T-cell (primary cell): ENCODE measurements around the gene ANO2. TPM values are rescaled to one million over a fixed set of nuclear protein-coding genes. Genes with fewer than 3 reads are reported as not detected.

Source experiments
- ATAC-seq, 4 experiments: fragments of 200-7000 bp in 3 of 4; fragments of 150-1000 bp in 1 of 4; cut with Tn5 transposase; replicated peaks in 1 of 4; 1 replicate in 3 of 4; 2 replicates in 1 of 4; pipeline ENCODE4 v1.10.0; 2021; ENCODE audit warnings: moderate library complexity in 3 of 4, mild to moderate bottlenecking in 2 of 4, moderate number of reproducible peaks in 1 of 4
- CTCF ChIA-PET, 2 donors: fragments of 300-600 bp; sonication (Branson Sonifier 250); formaldehyde crosslinking; loops; one replicate each; lab custom pipeline; 2022; ENCODE audit warnings: antibody characterized with exemption in 2 of 2; lab: Charles Lee
- POLR2A ChIA-PET, 2 donors: fragments of 300-600 bp; sonication (Branson Sonifier 250); formaldehyde crosslinking; loops; one replicate each; lab custom pipeline; 2022; ENCODE audit warnings: antibody characterized with exemption in 2 of 2; lab: Charles Lee
- DNase-seq, 35 experiments: peaks; one replicate each; pipeline versions ENCODE4 v3.0.0 to v3.0.0-alpha.2; 2013 to 2023
- H3K27ac ChIP-seq: one replicate; pipeline ENCODE4 v1.5.1; 2013; ENCODE audit warnings: low read length
- H3K27me3 ChIP-seq, 2 experiments: replicated peaks in 1 of 2; 1 replicate in 1 of 2; 2 replicates in 1 of 2; pipeline versions ENCODE4 v1.6.1 to v1.7.0; 2013; ENCODE audit warnings: low read length in 1 of 2, mixed read lengths in 1 of 2; ENCODE audit not compliant: control insufficient read depth in 2 of 2, insufficient read depth in 2 of 2; ENCODE audit errors: extremely low read depth in 1 of 2
- H3K36me3 ChIP-seq, 2 donors: 1 replicate in 1 of 2; 2 replicates in 1 of 2; pipeline versions ENCODE4 v1.6.1 to v1.7.0; 2013; ENCODE audit warnings: low read length in 1 of 2; ENCODE audit not compliant: control insufficient read depth in 2 of 2, insufficient read depth in 1 of 2; ENCODE audit errors: extremely low read depth in 1 of 2
- H3K4me1 ChIP-seq, 2 experiments: 1 replicate in 1 of 2; 2 replicates in 1 of 2; pipeline versions ENCODE4 v1.6.1 to v1.7.0; 2013; ENCODE audit warnings: low read length in 2 of 2, mixed read lengths in 1 of 2; ENCODE audit not compliant: insufficient read depth in 2 of 2, control insufficient read depth in 1 of 2; ENCODE audit errors: extremely low read depth in 1 of 2
- H3K4me3 ChIP-seq, 2 donors: 1 replicate in 1 of 2; 2 replicates in 1 of 2; pipeline versions ENCODE4 v1.5.1 to v1.7.0; 2013; ENCODE audit warnings: mild to moderate bottlenecking in 2 of 2, low read length in 1 of 2, moderate library complexity in 1 of 2; ENCODE audit not compliant: control insufficient read depth in 1 of 2; ENCODE audit errors: extremely low read depth in 1 of 2
- H3K9me3 ChIP-seq: 2 replicates; pipeline ENCODE4 v1.7.0; 2013
- H3K27ac Mint-ChIP-seq, 2 donors: one replicate each; pipeline ENCODE4 v1.8.0; 2020 to 2021; ENCODE audit warnings: mild to moderate bottlenecking in 2 of 2, mixed read lengths in 2 of 2
- H3K27me3 Mint-ChIP-seq, 2 donors: one replicate each; pipeline ENCODE4 v1.8.0; 2021 to 2022; ENCODE audit warnings: mixed read lengths in 2 of 2
- H3K36me3 Mint-ChIP-seq: one replicate; pipeline ENCODE4 v1.8.0; 2021; ENCODE audit warnings: mixed read lengths
- H3K4me1 Mint-ChIP-seq, 3 donors: one replicate each; pipeline ENCODE4 v1.8.0; 2020 to 2022; ENCODE audit warnings: mixed read lengths in 3 of 3, mild to moderate bottlenecking in 1 of 3
- H3K4me3 Mint-ChIP-seq, 3 donors: one replicate each; pipeline ENCODE4 v1.8.0; 2020 to 2022; ENCODE audit warnings: mild to moderate bottlenecking in 3 of 3, mixed read lengths in 3 of 3, moderate library complexity in 3 of 3
- H3K9me3 Mint-ChIP-seq, 3 donors: one replicate each; pipeline ENCODE4 v1.8.0; 2020 to 2022; ENCODE audit warnings: mixed read lengths in 3 of 3
- WGBS: methylation state at CpG from one replicate; pipeline ENCODE4 v1.1.5; 2013; ENCODE audit warnings: missing lambda C conversion rate; ENCODE audit not compliant: insufficient coverage; 5-methylcytosine and 5-hydroxymethylcytosine counted together
- total RNA-seq, 35 experiments: library from RNA in 6 of 35; stranded (reverse) in 6 of 35; fragments of 120-200 nt in 1 of 35; gene quantifications; one replicate each; pipeline versions ENCODE4 v1.2.1 to v1.2.4 and lab custom pipeline; 2013 to 2026

ANO2 gene
- total RNA-seq, 5 donors from 2014 or later (not counting 1 experiment from before 2014, with no cell fraction given): not detected

GRCh38 chr12:5648692-5649359, 296.2 kb downstream of the ANO2 start:
- ATAC-seq: no peak
- Mint-ChIP-seq H3K4me3 (no peak overlapping the region), H3K27me3 (peaks cover 11 to 27% of the 10 kb centered on the region in 2 donors), H3K9me3 (no peaks in the 10 kb centered on the region), H3K4me1 (no peaks in the 10 kb centered on the region), H3K27ac (no peak overlapping the region), H3K36me3 (no peaks in the 10 kb centered on the region)
- CTCF ChIA-PET: no interaction called here
- no peaks in the 10 kb centered on the region for H3K4me1 ChIP-seq
- WGBS: 62% methylated on average over 6 of the region's 9 CpGs
- peaks cover 0 to 9% of the 10 kb centered on the region in 2 experiments for H3K27me3 ChIP-seq
- H3K36me3 ChIP-seq: no peaks in the 10 kb centered on the region
- DNase-seq: no peak
- POLR2A ChIA-PET: no interaction called here
- H3K27ac ChIP-seq: no peak overlapping the region
- H3K9me3 ChIP-seq: no peaks in the 10 kb centered on the region
- H3K4me3 ChIP-seq: no peak overlapping the region

GRCh38 chr12:5643266-5643665, 301.8 kb downstream of the ANO2 start:
- DNase-seq: no peak
- Mint-ChIP-seq H3K4me1 (no peaks in the 10 kb centered on the region), H3K27ac (no peak overlapping the region), H3K36me3 (no peaks in the 10 kb centered on the region), H3K9me3 (no peaks in the 10 kb centered on the region), H3K27me3 (peaks cover 5 to 28% of the 10 kb centered on the region in 2 donors), H3K4me3 (no peak overlapping the region)
- ChIA-PET CTCF (no interaction called here), POLR2A (no interaction called here)
- H3K27ac ChIP-seq: no peak overlapping the region
- H3K4me1 ChIP-seq: no peaks in the 10 kb centered on the region
- WGBS: 67% methylated on average over 2 of the region's 2 CpGs
- H3K36me3 ChIP-seq: no peaks in the 10 kb centered on the region
- H3K4me3 ChIP-seq: no peak overlapping the region
- no peak for ATAC-seq
- peaks cover 0 to 6% of the 10 kb centered on the region in 2 experiments for H3K27me3 ChIP-seq
- H3K9me3 ChIP-seq: no peaks in the 10 kb centered on the region

GRCh38 chr12:5637698-5638097, 307.4 kb downstream of the ANO2 start:
- Histone ChIP-seq H3K36me3 (no peaks in the 10 kb centered on the region), H3K27ac (no peak overlapping the region), H3K9me3 (no peaks in the 10 kb centered on the region), H3K27me3 (peaks cover 0 to 6% of the 10 kb centered on the region in 2 experiments), H3K4me1 (no peaks in the 10 kb centered on the region), H3K4me3 (no peak overlapping the region)
- H3K4me1 Mint-ChIP-seq: no peaks in the 10 kb centered on the region
- ChIA-PET POLR2A (no interaction called here), CTCF (no interaction called here)
- no peaks in the 10 kb centered on the region for H3K36me3 Mint-ChIP-seq
- no peak overlapping the region for H3K27ac Mint-ChIP-seq
- DNase-seq (no peak), ATAC-seq (no peak)
- no peaks in the 10 kb centered on the region for H3K9me3 Mint-ChIP-seq
- H3K27me3 Mint-ChIP-seq: peaks cover 2 to 24% of the 10 kb centered on the region in 2 donors
- no peak overlapping the region for H3K4me3 Mint-ChIP-seq
- 73% methylated on average over 2 of the region's 4 CpGs for WGBS

- Mint-ChIP-seq H3K27ac (no peak overlapping the region), H3K4me1 (no peaks in the 10 kb centered on the region), H3K36me3 (no peaks in the 10 kb centered on the region), H3K27me3 (peaks cover 2 to 24% of the 10 kb centered on the region in 2 donors), H3K9me3 (no peaks in the 10 kb centered on the region), H3K4me3 (no peak overlapping the region)
- H3K4me1 ChIP-seq: no peaks in the 10 kb centered on the region
- no peak overlapping the region for H3K4me3 ChIP-seq
- H3K9me3 ChIP-seq: no peaks in the 10 kb centered on the region
- ATAC-seq (no peak), DNase-seq (no peak)
- H3K36me3 ChIP-seq: no peaks in the 10 kb centered on the region
- 67% methylated on average over 1 of the region's 4 CpGs for WGBS
- H3K27ac ChIP-seq: no peak overlapping the region
- peaks cover 0 to 6% of the 10 kb centered on the region in 2 experiments for H3K27me3 ChIP-seq
- ChIA-PET POLR2A (no interaction called here), CTCF (no interaction called here)
Observed at GRCh38 chr12:5636907-5637306, 308.2 kb downstream of the ANO2 start.

GRCh38 chr12:5633106-5633505, 312.0 kb downstream of the ANO2 start:
- ATAC-seq: no peak
- POLR2A ChIA-PET: no interaction called here

GRCh38 chr12:5632453-5632852, 312.6 kb downstream of the ANO2 start:
- DNase-seq: no peak
- ChIA-PET POLR2A (no interaction called here), CTCF (no interaction called here)
- Mint-ChIP-seq H3K27me3 (peaks cover 7 to 10% of the 10 kb centered on the region in 2 donors), H3K4me3 (no peak overlapping the region), H3K9me3 (no peaks in the 10 kb centered on the region), H3K27ac (no peak overlapping the region), H3K36me3 (no peaks in the 10 kb centered on the region), H3K4me1 (no peaks in the 10 kb centered on the region)
- no peak overlapping the region for H3K27ac ChIP-seq
- no peak overlapping the region for H3K4me3 ChIP-seq
- H3K9me3 ChIP-seq: no peaks in the 10 kb centered on the region
- peaks cover 0 to 10% of the 10 kb centered on the region in 2 experiments for H3K27me3 ChIP-seq
- WGBS: no CpG with 5 or more reads among the region's 2 CpGs
- H3K4me1 ChIP-seq: no peaks in the 10 kb centered on the region
- no peaks in the 10 kb centered on the region for H3K36me3 ChIP-seq
- ATAC-seq: no peak

More at GRCh38 chr12:5633106-5633505, 312.0 kb downstream of the ANO2 start:
- Histone ChIP-seq H3K4me3 (no peak overlapping the region), H3K27ac (no peak overlapping the region), H3K4me1 (no peaks in the 10 kb centered on the region), H3K27me3 (peaks cover 0 to 10% of the 10 kb centered on the region in 2 experiments), H3K9me3 (no peaks in the 10 kb centered on the region), H3K36me3 (no peaks in the 10 kb centered on the region)
- Mint-ChIP-seq H3K9me3 (no peaks in the 10 kb centered on the region), H3K36me3 (no peaks in the 10 kb centered on the region), H3K4me1 (no peaks in the 10 kb centered on the region), H3K4me3 (no peak overlapping the region), H3K27ac (no peak overlapping the region), H3K27me3 (peaks cover 7 to 10% of the 10 kb centered on the region in 2 donors)
- WGBS: 90% methylated on average over 2 of the region's 3 CpGs
- CTCF ChIA-PET: interaction anchor here in 1 of 2 donors (0.5 kb wide), 1 partner anchor 511 kb away, joined by 3 read pairs; no protein-coding TSS in a partner anchor
- DNase-seq: no peak
